Testis (tissue), 3 donors: ENCODE data around the gene NES. TPM values are rescaled to one million over a fixed set of nuclear protein-coding genes. Genes with fewer than 3 reads are reported as not detected.

Experiments used
- DNase-seq: peaks from one replicate; pipeline ENCODE4 v3.0.0-alpha.2; 2019
- H3K27ac ChIP-seq, 2 donors: fragments of 200-600 bp; sonication (generic); one replicate each; pipeline ENCODE4 v1.5.1; 2019
- H3K27me3 ChIP-seq: fragments of 200-600 bp; sonication (generic); one replicate; pipeline ENCODE4 v1.5.1; 2019
- H3K36me3 ChIP-seq: fragments of 200-600 bp; sonication (generic); one replicate; pipeline ENCODE4 v1.5.1; 2017; ENCODE audit warnings: low read depth; ENCODE audit errors: missing control alignments
- H3K4me1 ChIP-seq: fragments of 200-600 bp; sonication (generic); one replicate; pipeline ENCODE4 v1.5.1; 2019
- H3K4me3 ChIP-seq, 2 donors: fragments of 200-600 bp; sonication (generic); one replicate each; pipeline ENCODE4 v1.5.1; 2017 to 2019
- H3K9me3 ChIP-seq: fragments of 200-600 bp; sonication (generic); one replicate; pipeline ENCODE4 v1.5.1; 2017
- POLR2A ChIP-seq: fragments of 450-650 bp; IDR thresholded peaks from one replicate; pipeline ENCODE4 v1.6.1; 2017; ENCODE audit warnings: antibody characterized with exemption, mild to moderate bottlenecking, moderate library complexity
- WGBS, 2 donors: methylation state at CpG; one replicate each; pipeline ENCODE4 v1.1.5; 2018; 5-methylcytosine and 5-hydroxymethylcytosine counted together
- intact Hi-C: fragments of 100-400 bp; cut with DNase I; formaldehyde crosslinking; loops from one replicate; pipeline ENCODE4 v1.15.1; 2023; ENCODE audit warnings: low total_unique reads
- polyA plus RNA-seq: library from polyadenylated mRNA; stranded (reverse); fragments of 350-450 nt; fragmentation: Illumina TruSeq; extraction: RNeasy Lipid Tissue Mini Kit (QIAGEN cat#74804); gene quantifications from one replicate; pipeline ENCODE4 v1.2.3, GENCODE V29; 2014; ENCODE audit warnings: low read depth, low replicate concordance; ENCODE audit not compliant: insufficient read depth
- total RNA-seq, 2 donors: library from RNA; depleted of rRNA; stranded (reverse); fragments of >200 nt; gene quantifications; one replicate each; pipeline ENCODE4 v1.2.3, GENCODE V29; 2016
- TF ChIP-seq, protein P1 (sequence below), 3 experiments: fragments of 450-650 bp in 2 of 3; fragments of 200-600 bp in 1 of 3; sonication (generic) in 1 of 3; IDR thresholded peaks; one replicate each; pipeline ENCODE4 v1.5.1; 2016 to 2019; ENCODE audit warnings: antibody characterized with exemption in 3 of 3, mild to moderate bottlenecking in 2 of 3, moderate library complexity in 1 of 3

NES gene
- total and polyA plus RNA-seq, 3 donors from 2014 or later, result 17.6 to 27.7 (median 20.7) TPM

DNA sequence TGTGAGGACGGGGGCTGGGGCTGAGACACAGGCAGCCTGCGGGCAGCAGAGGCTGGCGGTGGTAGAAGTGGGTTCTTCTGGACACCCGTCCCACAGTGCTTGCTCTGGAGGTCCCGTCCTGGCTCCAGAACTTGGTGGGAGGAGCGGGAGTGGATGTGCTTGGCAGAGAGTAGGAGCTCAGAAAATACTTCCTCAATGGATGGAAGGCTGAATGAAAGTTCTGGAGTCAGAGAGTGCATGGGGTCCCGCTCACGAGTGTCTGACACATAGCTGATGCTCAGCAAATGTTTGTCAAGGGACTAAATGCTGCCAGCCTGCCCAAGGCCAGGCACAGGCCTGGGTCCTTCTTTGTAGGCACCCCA is 13.4 kb upstream of the NES start:
- intact Hi-C loops, result no loop called here
- no peak overlapping the region for H3K27ac ChIP-seq
- TF ChIP-seq, protein P1, sequence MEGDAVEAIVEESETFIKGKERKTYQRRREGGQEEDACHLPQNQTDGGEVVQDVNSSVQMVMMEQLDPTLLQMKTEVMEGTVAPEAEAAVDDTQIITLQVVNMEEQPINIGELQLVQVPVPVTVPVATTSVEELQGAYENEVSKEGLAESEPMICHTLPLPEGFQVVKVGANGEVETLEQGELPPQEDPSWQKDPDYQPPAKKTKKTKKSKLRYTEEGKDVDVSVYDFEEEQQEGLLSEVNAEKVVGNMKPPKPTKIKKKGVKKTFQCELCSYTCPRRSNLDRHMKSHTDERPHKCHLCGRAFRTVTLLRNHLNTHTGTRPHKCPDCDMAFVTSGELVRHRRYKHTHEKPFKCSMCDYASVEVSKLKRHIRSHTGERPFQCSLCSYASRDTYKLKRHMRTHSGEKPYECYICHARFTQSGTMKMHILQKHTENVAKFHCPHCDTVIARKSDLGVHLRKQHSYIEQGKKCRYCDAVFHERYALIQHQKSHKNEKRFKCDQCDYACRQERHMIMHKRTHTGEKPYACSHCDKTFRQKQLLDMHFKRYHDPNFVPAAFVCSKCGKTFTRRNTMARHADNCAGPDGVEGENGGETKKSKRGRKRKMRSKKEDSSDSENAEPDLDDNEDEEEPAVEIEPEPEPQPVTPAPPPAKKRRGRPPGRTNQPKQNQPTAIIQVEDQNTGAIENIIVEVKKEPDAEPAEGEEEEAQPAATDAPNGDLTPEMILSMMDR (IDR thresholded peaks at IDR 0.05), result no peak
- TF ChIP-seq POLR2A, result no peak
- 50 to 73% methylated on average over 3 to 8 of the region's 8 CpGs for WGBS, 2 donors
- DNase-seq, result no peak
- no peak overlapping the region for H3K4me3 ChIP-seq
- H3K36me3 ChIP-seq, result no peaks in the 10 kb centered on the region
- no peaks in the 10 kb centered on the region for H3K9me3 ChIP-seq
- peaks cover 9% of the 10 kb centered on the region for H3K4me1 ChIP-seq
- no peaks in the 10 kb centered on the region for H3K27me3 ChIP-seq

- Histone ChIP-seq H3K4me3 (no peak overlapping the region), H3K9me3 (no peaks in the 10 kb centered on the region), H3K4me1 (peaks cover 9% of the 10 kb centered on the region), H3K27me3 (no peaks in the 10 kb centered on the region), H3K27ac (no peak overlapping the region), H3K36me3 (no peaks in the 10 kb centered on the region)
- TF ChIP-seq, protein P1 (IDR thresholded peaks at IDR 0.05), result no peak
- no peak for TF ChIP-seq POLR2A
- 33 to 38% methylated on average over 9 to 10 of the region's 10 CpGs for WGBS, 2 donors
- intact Hi-C loops, result no loop called here
- DNase-seq, result no peak
These were observed 12.9 kb upstream of the NES start for GRCh38 chr1:156689953-156690674.

DNA sequence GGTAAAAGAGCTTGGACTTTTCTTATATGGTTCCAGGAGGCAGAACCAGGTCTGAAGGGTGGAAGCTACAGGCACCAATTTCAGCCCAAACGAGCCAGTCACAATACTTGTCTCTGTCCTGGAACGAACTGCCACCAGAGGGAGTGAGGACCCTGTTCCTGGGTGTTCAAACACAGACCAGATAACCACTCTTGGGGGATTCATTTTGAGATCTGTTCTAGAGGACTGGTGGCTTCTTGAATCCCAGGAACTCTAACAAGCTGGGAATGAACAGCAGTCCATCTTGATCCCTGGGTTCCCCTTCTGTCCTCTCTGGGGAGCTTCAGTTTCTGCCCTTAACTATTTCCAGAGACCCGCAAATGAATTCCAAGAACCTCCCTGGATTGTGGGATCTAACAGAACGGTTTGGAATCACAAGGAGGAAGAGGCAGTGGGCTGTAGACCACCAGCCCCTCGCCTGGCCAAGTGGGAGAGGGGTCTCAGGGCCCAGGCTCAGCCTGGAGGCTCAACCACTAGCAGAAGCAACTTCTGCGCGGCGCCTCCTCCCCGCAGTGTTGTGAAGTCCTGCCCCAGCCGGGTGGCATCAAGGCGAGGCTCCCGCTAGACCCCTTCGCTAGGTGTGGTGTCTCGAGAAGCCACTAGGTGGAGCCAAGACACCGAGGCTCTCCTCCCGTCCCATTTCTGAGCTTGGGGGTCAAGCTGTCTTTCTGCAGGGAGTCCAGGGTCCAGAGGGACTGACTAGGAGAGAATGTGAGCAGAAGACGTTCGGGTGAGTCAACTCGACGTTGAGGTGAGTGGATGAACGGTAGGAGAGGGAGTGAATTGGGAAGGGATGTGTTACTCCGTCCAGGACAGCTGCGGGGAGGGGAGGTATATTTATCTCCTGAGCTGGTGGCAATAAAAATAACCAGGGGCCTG is 12.1 kb upstream of the NES start:
- no peak overlapping the region for H3K4me3 ChIP-seq
- no peak overlapping the region for H3K27ac ChIP-seq
- 9 to 17% methylated on average over 10 to 23 of the region's 23 CpGs for WGBS, 2 donors
- intact Hi-C loops, result no loop called here
- no peak for TF ChIP-seq POLR2A
- TF ChIP-seq, protein P1 (IDR thresholded peaks at IDR 0.05), result peak; percentile 71 to 89 (median 83)
- H3K9me3 ChIP-seq, result no peaks in the 10 kb centered on the region
- no peaks in the 10 kb centered on the region for H3K36me3 ChIP-seq
- no peaks in the 10 kb centered on the region for H3K27me3 ChIP-seq
- peak; percentile 89 for DNase-seq
- peaks cover 9% of the 10 kb centered on the region for H3K4me1 ChIP-seq

GRCh38 chr1:156684227-156684782 is 7.1 kb upstream of the NES start:
- DNase-seq, result no peak
- peaks cover 3% of the 10 kb centered on the region for H3K4me1 ChIP-seq
- H3K9me3 ChIP-seq, result no peaks in the 10 kb centered on the region
- no peak overlapping the region for H3K4me3 ChIP-seq
- H3K27me3 ChIP-seq, result no peaks in the 10 kb centered on the region
- intact Hi-C loops, result no loop called here
- no peak overlapping the region for H3K27ac ChIP-seq
- TF ChIP-seq, protein P1 (IDR thresholded peaks at IDR 0.05), result peak in 1 of 3 experiments; percentile 11
- no peak for TF ChIP-seq POLR2A
- 82 to 89% methylated on average over 5 of the region's 5 CpGs for WGBS, 2 donors
- no peaks in the 10 kb centered on the region for H3K36me3 ChIP-seq
